CD14-positive monocyte (primary cell): ENCODE measurements around the gene P3H2. TPM values are rescaled to one million over a fixed set of nuclear protein-coding genes. Genes with fewer than 3 reads are reported as not detected.

Source experiments
- DNase-seq, 3 donors: peaks; one replicate each; pipeline ENCODE4 v3.0.0-alpha.2; 2011 to 2022
- H2AFZ ChIP-seq: 2 replicates; pipeline ENCODE4 v1.6.0; 2012; ENCODE audit warnings: mild to moderate bottlenecking, low read depth, low read length, inconsistent platforms; ENCODE audit not compliant: insufficient read depth, poor library complexity, severe bottlenecking
- H3K27ac ChIP-seq, 2 donors: 1 replicate in 1 of 2; 2 replicates in 1 of 2; pipeline ENCODE4 v1.5.1; 2012 to 2013; ENCODE audit warnings: low read length in 2 of 2, control low read depth in 1 of 2, inconsistent platforms in 1 of 2, low read depth in 1 of 2, mild to moderate bottlenecking in 1 of 2
- H3K27me3 ChIP-seq, 2 donors: one replicate each; pipeline versions ENCODE4 v1.6.0 to v1.6.1; 2011 to 2013; ENCODE audit warnings: low read length in 2 of 2; ENCODE audit not compliant: control insufficient read depth in 2 of 2, insufficient read depth in 2 of 2
- H3K36me3 ChIP-seq, 2 donors: replicated peaks in 1 of 2; 1 replicate in 1 of 2; 2 replicates in 1 of 2; pipeline versions ENCODE4 v1.5.1 to v1.6.1; 2012 to 2013; ENCODE audit warnings: low read length in 2 of 2, control low read depth in 1 of 2, inconsistent platforms in 1 of 2, mild to moderate bottlenecking in 1 of 2; ENCODE audit not compliant: insufficient read depth in 2 of 2, control insufficient read depth in 1 of 2
- H3K4me1 ChIP-seq, 2 donors: 1 replicate in 1 of 2; 2 replicates in 1 of 2; pipeline versions ENCODE4 v1.5.1 to v1.6.1; 2012 to 2013; ENCODE audit warnings: low read length in 2 of 2, control low read depth in 1 of 2, inconsistent platforms in 1 of 2, mild to moderate bottlenecking in 1 of 2, moderate library complexity in 1 of 2; ENCODE audit not compliant: insufficient read depth in 2 of 2, control insufficient read depth in 1 of 2
- H3K4me2 ChIP-seq: replicated peaks from 2 replicates; pipeline ENCODE3; 2012; ENCODE audit warnings: low read length, moderate library complexity, mild to moderate bottlenecking; ENCODE audit not compliant: poor library complexity, severe bottlenecking; ENCODE audit errors: extremely low read depth
- H3K4me3 ChIP-seq, 3 experiments: fragments of 200-600 bp in 1 of 3; sonication (generic) in 1 of 3; replicated peaks in 1 of 3; 1 replicate in 2 of 3; 2 replicates in 1 of 3; pipeline ENCODE4 v1.5.1; 2011 to 2013; ENCODE audit warnings: low read length in 3 of 3, mild to moderate bottlenecking in 3 of 3, control low read depth in 2 of 3, low read depth in 2 of 3, inconsistent platforms in 1 of 3, moderate library complexity in 1 of 3
- H3K79me2 ChIP-seq: 2 replicates; pipeline ENCODE4 v1.6.0; 2012; ENCODE audit warnings: mild to moderate bottlenecking, control low read depth, inconsistent platforms, low read length, moderate library complexity; ENCODE audit not compliant: insufficient read depth
- H3K9ac ChIP-seq: 2 replicates; pipeline ENCODE4 v1.6.0; 2017; ENCODE audit warnings: low read length, mild to moderate bottlenecking; ENCODE audit not compliant: insufficient read depth, poor library complexity, severe bottlenecking
- H3K9me3 ChIP-seq, 2 donors: replicated peaks in 1 of 2; 1 replicate in 1 of 2; 2 replicates in 1 of 2; pipeline versions ENCODE4 v1.5.1 to v1.6.1; 2012 to 2013; ENCODE audit warnings: low read length in 2 of 2, control low read depth in 1 of 2; ENCODE audit not compliant: control insufficient read depth in 1 of 2, insufficient read depth in 1 of 2
- H4K20me1 ChIP-seq: 2 replicates; pipeline ENCODE4 v1.6.0; 2012; ENCODE audit warnings: mild to moderate bottlenecking, low read length, control low read depth, moderate library complexity; ENCODE audit not compliant: insufficient read depth
- H3K27ac Mint-ChIP-seq, 7 donors: one replicate each; pipeline ENCODE4 v1.8.0; 2020; ENCODE audit warnings: mild to moderate bottlenecking in 7 of 7, mixed read lengths in 7 of 7, moderate library complexity in 6 of 7, inconsistent platforms in 2 of 7
- H3K27me3 Mint-ChIP-seq, 3 donors: one replicate each; pipeline ENCODE4 v1.8.0; 2021 to 2022; ENCODE audit warnings: low read depth in 3 of 3, mild to moderate bottlenecking in 3 of 3, mixed read lengths in 3 of 3, moderate library complexity in 3 of 3, inconsistent platforms in 1 of 3
- H3K36me3 Mint-ChIP-seq, 2 donors: one replicate each; pipeline ENCODE4 v1.8.0; 2020; ENCODE audit warnings: mixed read lengths in 2 of 2, inconsistent platforms in 1 of 2, mild to moderate bottlenecking in 1 of 2
- H3K4me1 Mint-ChIP-seq: one replicate; pipeline ENCODE4 v1.8.0; 2020; ENCODE audit warnings: mild to moderate bottlenecking, mixed read lengths
- H3K4me3 Mint-ChIP-seq, 2 donors: one replicate each; pipeline ENCODE4 v1.8.0; 2020; ENCODE audit warnings: mild to moderate bottlenecking in 2 of 2, mixed read lengths in 2 of 2, moderate library complexity in 1 of 2
- H3K9me3 Mint-ChIP-seq, 7 donors: one replicate each; pipeline ENCODE4 v1.8.0; 2020 to 2022; ENCODE audit warnings: mixed read lengths in 7 of 7, mild to moderate bottlenecking in 6 of 7, moderate library complexity in 6 of 7, inconsistent platforms in 2 of 7
- WGBS: methylation state at CpG from one replicate; pipeline ENCODE4 v1.1.5; 2013; ENCODE audit warnings: missing lambda C conversion rate; ENCODE audit not compliant: insufficient coverage; 5-methylcytosine and 5-hydroxymethylcytosine counted together
- intact Hi-C, 2 donors: fragments of 100-400 bp; cut with micrococcal nuclease; formaldehyde crosslinking; loops; one replicate each; pipeline versions ENCODE4 v1.15.0 to v1.15.1; 2023
- polyA plus RNA-seq, 3 donors: library from polyadenylated mRNA; depleted of rRNA in 1 of 3; unstranded in 2 of 3; stranded (reverse) in 1 of 3; fragments of 300-500 nt in 2 of 3; fragments of >200 nt in 1 of 3; fragmentation: Illumina TruSeq in 2 of 3; gene quantifications; 1 replicate in 2 of 3; 2 replicates in 1 of 3; pipeline ENCODE4 v1.2.3, GENCODE V29; 2012 to 2021
- TF ChIP-seq, protein P1 (sequence below): fragments of 200-600 bp; IDR thresholded peaks from one replicate; pipeline ENCODE4 v1.8.0; 2022; ENCODE audit warnings: antibody characterized with exemption, mild to moderate bottlenecking

P3H2 gene
- polyA plus RNA-seq, 3 donors, result 0.25 to 0.31 (median 0.27) TPM

DNA sequence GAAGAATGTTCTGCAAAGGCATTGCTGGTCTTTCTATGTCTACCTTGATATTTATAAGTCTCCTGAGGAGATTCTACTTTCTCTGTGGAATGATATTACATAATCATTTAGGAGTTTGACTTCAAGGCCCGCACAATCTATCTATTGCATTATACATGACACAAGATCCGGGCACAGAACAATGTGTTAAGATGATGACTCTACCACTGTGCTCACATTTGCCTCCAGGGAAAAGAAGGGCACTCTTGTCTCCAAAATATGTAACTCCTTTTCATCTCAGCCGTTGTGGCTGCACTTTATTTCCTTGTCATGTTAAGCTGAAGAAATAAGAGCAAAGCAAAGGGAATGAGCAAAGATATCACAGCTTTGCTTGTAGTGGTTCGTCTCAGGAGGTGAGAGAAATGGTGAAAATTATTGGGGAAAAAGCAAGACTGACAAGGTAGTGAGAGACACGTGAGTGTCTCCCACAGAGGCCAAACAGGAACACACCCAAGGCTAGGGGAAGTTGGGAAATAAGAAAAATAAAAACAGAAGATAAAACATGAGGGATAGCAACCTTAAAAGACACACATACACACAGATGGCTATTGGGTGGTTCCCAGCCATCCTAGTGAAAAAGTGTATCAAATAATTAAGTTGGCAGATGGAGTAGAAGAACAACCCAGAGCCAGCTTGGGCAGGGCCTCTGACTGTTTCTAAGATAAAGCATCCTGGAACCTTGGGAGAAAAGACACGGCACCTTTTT is 184.3 kb downstream of the P3H2 start:
- Histone ChIP-seq H3K4me3 (no peak overlapping the region), H3K27me3 (no peaks in the 10 kb centered on the region), H2AFZ (no peak overlapping the region), H3K27ac (no peak overlapping the region), H3K9me3 (peaks cover 0 to 4% of the 10 kb centered on the region in 2 donors), H4K20me1 (no peaks in the 10 kb centered on the region), H3K9ac (no peak overlapping the region), H3K79me2 (no peaks in the 10 kb centered on the region), H3K4me1 (no peaks in the 10 kb centered on the region), H3K4me2 (no peak overlapping the region), H3K36me3 (no peaks in the 10 kb centered on the region)
- Mint-ChIP-seq H3K27me3 (peaks cover 0 to 1% (median 0%) of the 10 kb centered on the region in 3 donors), H3K9me3 (peaks cover 0 to 4% (median 2%) of the 10 kb centered on the region in 7 donors), H3K4me1 (no peaks in the 10 kb centered on the region), H3K4me3 (no peak overlapping the region), H3K27ac (no peak overlapping the region), H3K36me3 (no peaks in the 10 kb centered on the region)
- DNase-seq, result no peak
- TF ChIP-seq, protein P1, sequence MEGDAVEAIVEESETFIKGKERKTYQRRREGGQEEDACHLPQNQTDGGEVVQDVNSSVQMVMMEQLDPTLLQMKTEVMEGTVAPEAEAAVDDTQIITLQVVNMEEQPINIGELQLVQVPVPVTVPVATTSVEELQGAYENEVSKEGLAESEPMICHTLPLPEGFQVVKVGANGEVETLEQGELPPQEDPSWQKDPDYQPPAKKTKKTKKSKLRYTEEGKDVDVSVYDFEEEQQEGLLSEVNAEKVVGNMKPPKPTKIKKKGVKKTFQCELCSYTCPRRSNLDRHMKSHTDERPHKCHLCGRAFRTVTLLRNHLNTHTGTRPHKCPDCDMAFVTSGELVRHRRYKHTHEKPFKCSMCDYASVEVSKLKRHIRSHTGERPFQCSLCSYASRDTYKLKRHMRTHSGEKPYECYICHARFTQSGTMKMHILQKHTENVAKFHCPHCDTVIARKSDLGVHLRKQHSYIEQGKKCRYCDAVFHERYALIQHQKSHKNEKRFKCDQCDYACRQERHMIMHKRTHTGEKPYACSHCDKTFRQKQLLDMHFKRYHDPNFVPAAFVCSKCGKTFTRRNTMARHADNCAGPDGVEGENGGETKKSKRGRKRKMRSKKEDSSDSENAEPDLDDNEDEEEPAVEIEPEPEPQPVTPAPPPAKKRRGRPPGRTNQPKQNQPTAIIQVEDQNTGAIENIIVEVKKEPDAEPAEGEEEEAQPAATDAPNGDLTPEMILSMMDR, result no peak
- 83% methylated on average over 1 of the region's 6 CpGs for WGBS
- intact Hi-C loops, result no loop called here

GRCh38 chr3:189927975-189928895 is 192.5 kb downstream of the P3H2 start:
- TF ChIP-seq, protein P1, result no peak
- Histone ChIP-seq H3K27ac (no peak overlapping the region), H3K27me3 (no peaks in the 10 kb centered on the region), H4K20me1 (no peaks in the 10 kb centered on the region), H3K9ac (no peak overlapping the region), H3K4me1 (no peaks in the 10 kb centered on the region), H3K4me2 (no peak overlapping the region), H3K36me3 (no peaks in the 10 kb centered on the region), H3K9me3 (no peaks in the 10 kb centered on the region), H2AFZ (no peak overlapping the region), H3K4me3 (no peak overlapping the region), H3K79me2 (no peaks in the 10 kb centered on the region)
- intact Hi-C loops, result no loop called here
- Mint-ChIP-seq H3K9me3 (peaks cover 0 to 3% (median 0%) of the 10 kb centered on the region in 7 donors), H3K4me3 (no peak overlapping the region), H3K27me3 (peaks cover 0 to 8% (median 0%) of the 10 kb centered on the region in 3 donors), H3K27ac (no peak overlapping the region), H3K4me1 (no peaks in the 10 kb centered on the region), H3K36me3 (no peaks in the 10 kb centered on the region)
- WGBS, result 89% methylated on average over 4 of the region's 6 CpGs
- DNase-seq, result no peak
